HCT116 (cell line): ENCODE data around the gene EFCAB8. TPM values are rescaled to one million over a fixed set of nuclear protein-coding genes. Genes with fewer than 3 reads are reported as not detected.
"Not testable (repeated sequence)": the region's sequence is repeated elsewhere in the genome, so short reads cannot be mapped to it uniquely, and the experiment has no call there.

Source experiments
- ATAC-seq: fragments of 200-7000 bp; cut with Tn5 transposase; 2 replicates; pipeline ENCODE4 v1.9.1; 2020; ENCODE audit warnings: mild to moderate bottlenecking, moderate library complexity
- BruUV-seq: library from RNA; stranded (reverse); fragments of 400-500 nt; replicated peaks from 2 replicates; lab custom pipeline; 2021; lab: Mats Ljungman, UMichigan
- CTCF ChIA-PET: fragments of 300-600 bp; sonication (Branson Sonifier 250); formaldehyde crosslinking; loops from one replicate; lab custom pipeline; 2021; ENCODE audit warnings: antibody characterized with exemption; lab: Charles Lee
- POLR2A ChIA-PET: fragments of 300-600, 350-600 bp; sonication (Branson Sonifier 250); formaldehyde crosslinking; loops from one replicate; lab custom pipeline; 2021; ENCODE audit warnings: antibody characterized with exemption; lab: Charles Lee
- RAD21 ChIA-PET, 2 experiments: fragments of 300-600 bp; sonication (Branson Sonifier 250); formaldehyde crosslinking; loops; one replicate each; lab custom pipeline; 2023; ENCODE audit warnings: low total read pairs in 2 of 2; ENCODE audit not compliant: uncharacterized antibody in 2 of 2, unreplicated experiment in 2 of 2, low non-redundant PET in 1 of 2; lab: Charles Lee
- DNase-seq: peaks from one replicate; pipeline ENCODE4 v3.0.0-alpha.2; 2010; ENCODE audit warnings: low read depth, low spot score
- H2AFZ ChIP-seq: fragments of 200-600 bp; shearing (Covaris generic), sonication (generic); 2 replicates; pipeline ENCODE4 v1.6.1; 2017; ENCODE audit warnings: low read depth, mixed run types, mixed read lengths, antibody characterized with exemption, low read length; ENCODE audit not compliant: poor library complexity, severe bottlenecking
- H3K27ac ChIP-seq: 2 replicates; pipeline ENCODE4 v1.5.1; 2012; ENCODE audit warnings: low read depth, low read length
- H3K27me3 ChIP-seq: fragments of 200-600 bp; sonication (generic); 2 replicates; pipeline ENCODE4 v1.6.1; 2016; ENCODE audit warnings: mixed run types, low read length, mixed read lengths; ENCODE audit not compliant: insufficient read depth
- H3K36me3 ChIP-seq, 2 experiments: fragments of 200-500 bp in 1 of 2; fragments of 200-600 bp in 1 of 2; sonication (Bioruptor generic) in 1 of 2; sonication (generic) in 1 of 2; 2 replicates each; pipeline versions ENCODE4 v1.5.1 to v1.6.1; 2014 to 2016; ENCODE audit warnings: low read length in 2 of 2, inconsistent platforms in 1 of 2, mixed read lengths in 1 of 2, mixed run types in 1 of 2; ENCODE audit not compliant: insufficient read depth in 2 of 2, control insufficient read depth in 1 of 2
- H3K4me1 ChIP-seq, 2 experiments: fragments of 200-600 bp in 1 of 2; sonication (generic) in 1 of 2; 2 replicates each; pipeline versions ENCODE4 v1.5.1 to v1.6.1; 2012 to 2017; ENCODE audit warnings: low read length in 2 of 2, inconsistent platforms in 1 of 2, mild to moderate bottlenecking in 1 of 2, mixed read lengths in 1 of 2, mixed run types in 1 of 2, moderate library complexity in 1 of 2; ENCODE audit not compliant: insufficient read depth in 2 of 2, control insufficient read depth in 1 of 2
- H3K4me2 ChIP-seq: fragments of 200-600 bp; sonication (generic); 2 replicates; pipeline ENCODE4 v1.6.1; 2017; ENCODE audit warnings: mixed run types, low read length, mixed read lengths
- H3K4me3 ChIP-seq, 2 experiments: fragments of 200-600 bp in 1 of 2; sonication (generic) in 1 of 2; replicated peaks in 1 of 2; 2 replicates each; pipeline ENCODE4 v1.5.1; 2011 to 2016; ENCODE audit warnings: low read length in 2 of 2, control low read depth in 1 of 2, low read depth in 1 of 2, mild to moderate bottlenecking in 1 of 2, mixed read lengths in 1 of 2, mixed run types in 1 of 2
- H3K79me2 ChIP-seq: fragments of 200-600 bp; sonication (generic); 2 replicates; pipeline ENCODE4 v1.6.1; 2017; ENCODE audit warnings: mild to moderate bottlenecking, mixed run types, low read length, moderate library complexity, mixed read lengths; ENCODE audit not compliant: insufficient read depth
- H3K9ac ChIP-seq: fragments of 200-600 bp; sonication (generic); 2 replicates; pipeline ENCODE4 v1.6.1; 2016; ENCODE audit warnings: low read length, mixed read lengths
- H3K9me2 ChIP-seq: fragments of 200-600 bp; sonication (generic), shearing (Covaris generic); 2 replicates; pipeline ENCODE4 v1.6.1; 2017; ENCODE audit warnings: mixed run types, mild to moderate bottlenecking, moderate library complexity; ENCODE audit not compliant: insufficient read depth
- H3K9me3 ChIP-seq, 2 experiments: fragments of 200-500 bp in 1 of 2; fragments of 200-600 bp in 1 of 2; sonication (Bioruptor generic) in 1 of 2; sonication (generic) in 1 of 2; 2 replicates each; pipeline ENCODE4 v1.6.1; 2014 to 2017; ENCODE audit warnings: low read length in 2 of 2, mixed read lengths in 2 of 2, inconsistent platforms in 1 of 2, low read depth in 1 of 2, mild to moderate bottlenecking in 1 of 2, mixed run types in 1 of 2, moderate library complexity in 1 of 2; ENCODE audit not compliant: control insufficient read depth in 1 of 2, insufficient read depth in 1 of 2
- H4K20me1 ChIP-seq: fragments of 200-600 bp; sonication (generic), shearing (Covaris generic); 2 replicates; pipeline ENCODE4 v1.6.1; 2017; ENCODE audit warnings: mixed run types, mild to moderate bottlenecking, moderate library complexity; ENCODE audit not compliant: insufficient read depth
- CBX3 ChIP-seq: IDR thresholded peaks from 2 replicates; pipeline ENCODE4 v1.6.1; 2012; ENCODE audit warnings: low read depth
- CEBPB ChIP-seq: IDR thresholded peaks from 2 replicates; pipeline ENCODE4 v1.6.1; 2012; ENCODE audit warnings: low read depth
- EZH2 ChIP-seq: fragments of 200-600 bp; sonication (generic); IDR thresholded peaks from 2 replicates; pipeline ENCODE4 v1.6.1; 2017; ENCODE audit warnings: antibody characterized with exemption, mixed run types
- JUND ChIP-seq: IDR thresholded peaks from 2 replicates; pipeline ENCODE4 v1.6.1; 2012
- POLR2AphosphoS5 ChIP-seq: IDR thresholded peaks from 2 replicates; pipeline ENCODE4 v1.6.1; 2011; ENCODE audit warnings: mild to moderate bottlenecking, low read depth, low read length, moderate library complexity
- RAD21 ChIP-seq: IDR thresholded peaks from 2 replicates; pipeline ENCODE4 v1.6.1; 2012; ENCODE audit warnings: low read depth, mild to moderate bottlenecking
- SIN3A ChIP-seq: IDR thresholded peaks from 2 replicates; pipeline ENCODE4 v1.6.1; 2012; ENCODE audit warnings: low read depth
- SP1 ChIP-seq: IDR thresholded peaks from 2 replicates; pipeline ENCODE4 v1.6.1; 2012; ENCODE audit warnings: low read depth
- TCF7L2 ChIP-seq: IDR thresholded peaks from 2 replicates; pipeline ENCODE4 v1.7.0; 2011; ENCODE audit warnings: borderline replicate concordance, inconsistent platforms; ENCODE audit not compliant: insufficient read depth, insufficient read length; ENCODE audit errors: extremely low read depth
- ZFX ChIP-seq: fragments of 450-650 bp; IDR thresholded peaks from 2 replicates; pipeline ENCODE4 v1.6.1; 2017
- intact Hi-C: fragments of 100-400 bp; cut with micrococcal nuclease; formaldehyde crosslinking; loops from 2 replicates; pipeline ENCODE4 v1.10.0; 2022
- total RNA-seq: library from RNA; stranded (reverse); gene quantifications from one replicate; pipeline ENCODE4 v1.2.1, GENCODE V29; 2021; ENCODE audit not compliant: unreplicated experiment
- TF ChIP-seq, protein P1 (sequence below), 3 experiments: fragments of 200-600 bp in 1 of 3; sonication (generic) in 1 of 3; IDR thresholded peaks in 2 of 3; conservative IDR thresholded peaks in 1 of 3; 2 replicates each; pipeline ENCODE4 v1.5.1; 2012 to 2017; ENCODE audit warnings: low read depth in 2 of 3, low read length in 2 of 3, antibody characterized with exemption in 1 of 3, borderline replicate concordance in 1 of 3, control low read depth in 1 of 3, mild to moderate bottlenecking in 1 of 3, mixed read lengths in 1 of 3, mixed run types in 1 of 3, moderate library complexity in 1 of 3; ENCODE audit not compliant: insufficient read depth in 1 of 3

Gene EFCAB8
- total RNA-seq, 1 experiment from 2014 or later, result 0.42 TPM

- POLR2A ChIA-PET, result no interaction called here
Measured at GRCh38 chr20:32960849-32961731, 102.4 kb downstream of the EFCAB8 start.

DNA sequence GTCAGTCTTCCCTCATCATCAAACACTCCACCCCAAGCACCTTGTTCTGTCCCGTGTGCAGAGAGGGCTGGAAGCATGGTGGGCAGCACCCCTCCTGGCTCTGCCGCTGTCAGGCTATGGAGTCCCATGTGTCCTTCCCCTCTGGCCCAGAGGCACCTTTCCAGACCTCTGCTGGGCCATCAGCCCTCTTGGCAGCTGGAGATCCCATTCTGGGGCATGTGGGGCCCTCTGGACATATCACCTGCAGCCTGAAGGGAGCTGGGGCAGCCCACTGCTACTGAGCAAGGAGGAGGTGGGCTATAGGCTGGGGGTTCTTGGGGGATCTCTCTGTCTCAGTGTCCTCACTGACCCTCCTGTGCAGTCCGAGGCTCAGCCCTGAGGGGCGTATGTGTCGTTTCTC is 103.3 kb downstream of the EFCAB8 start:
- H3K4me2 ChIP-seq, result no peak overlapping the region
- H3K79me2 ChIP-seq, result no peaks in the 10 kb centered on the region
- DNase-seq, result no peak
- H3K27ac ChIP-seq, result no peak overlapping the region
- BruUV-seq, result no TSS peak
- H3K9me2 ChIP-seq, result no peaks in the 10 kb centered on the region
- no peaks in the 10 kb centered on the region for H4K20me1 ChIP-seq
- H3K36me3 ChIP-seq, result no peaks in the 10 kb centered on the region
- CTCF ChIA-PET, result no interaction called here
- no peaks in the 10 kb centered on the region for H3K4me1 ChIP-seq
- no peaks in the 10 kb centered on the region for H3K27me3 ChIP-seq
- no peak overlapping the region for H2AFZ ChIP-seq
- H3K9me3 ChIP-seq, result peaks cover 5 to 6% of the 10 kb centered on the region in 2 experiments; a peak in 2 of 4 replicates
- no peak for ATAC-seq
- H3K9ac ChIP-seq, result no peak overlapping the region
- TF ChIP-seq CBX3 (no peak), SP1 (no peak), TCF7L2 (no peak), SIN3A (no peak), EZH2 (no peak), POLR2AphosphoS5 (no peak)
- TF ChIP-seq, protein P1, sequence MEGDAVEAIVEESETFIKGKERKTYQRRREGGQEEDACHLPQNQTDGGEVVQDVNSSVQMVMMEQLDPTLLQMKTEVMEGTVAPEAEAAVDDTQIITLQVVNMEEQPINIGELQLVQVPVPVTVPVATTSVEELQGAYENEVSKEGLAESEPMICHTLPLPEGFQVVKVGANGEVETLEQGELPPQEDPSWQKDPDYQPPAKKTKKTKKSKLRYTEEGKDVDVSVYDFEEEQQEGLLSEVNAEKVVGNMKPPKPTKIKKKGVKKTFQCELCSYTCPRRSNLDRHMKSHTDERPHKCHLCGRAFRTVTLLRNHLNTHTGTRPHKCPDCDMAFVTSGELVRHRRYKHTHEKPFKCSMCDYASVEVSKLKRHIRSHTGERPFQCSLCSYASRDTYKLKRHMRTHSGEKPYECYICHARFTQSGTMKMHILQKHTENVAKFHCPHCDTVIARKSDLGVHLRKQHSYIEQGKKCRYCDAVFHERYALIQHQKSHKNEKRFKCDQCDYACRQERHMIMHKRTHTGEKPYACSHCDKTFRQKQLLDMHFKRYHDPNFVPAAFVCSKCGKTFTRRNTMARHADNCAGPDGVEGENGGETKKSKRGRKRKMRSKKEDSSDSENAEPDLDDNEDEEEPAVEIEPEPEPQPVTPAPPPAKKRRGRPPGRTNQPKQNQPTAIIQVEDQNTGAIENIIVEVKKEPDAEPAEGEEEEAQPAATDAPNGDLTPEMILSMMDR (IDR thresholded peaks at IDR 0.05 in 2 of 3, conservative IDR thresholded peaks at IDR 0.05 in 1 of 3; ENCODE audit: borderline replicate concordance in 1 of 3, insufficient read depth in 1 of 3, low read depth in 2 of 3, low read length in 2 of 3), result no peak
- H3K4me3 ChIP-seq, result no peak overlapping the region
- RAD21 ChIA-PET, result no interaction called here
- POLR2A ChIA-PET, result no interaction called here
- intact Hi-C loops, result no loop called here

More at GRCh38 chr20:32960849-32961731, 102.4 kb downstream of the EFCAB8 start:
- DNase-seq (no peak), ATAC-seq (no peak)
- H2AFZ ChIP-seq, result no peak overlapping the region
- no peaks in the 10 kb centered on the region for H4K20me1 ChIP-seq
- no peaks in the 10 kb centered on the region for H3K9me2 ChIP-seq
- no peaks in the 10 kb centered on the region for H3K36me3 ChIP-seq
- no peaks in the 10 kb centered on the region for H3K4me1 ChIP-seq
- H3K9me3 ChIP-seq, result peaks cover 6 to 13% of the 10 kb centered on the region in 2 experiments; a peak in 3 of 4 replicates
- H3K27ac ChIP-seq, result no peak overlapping the region
- intact Hi-C loops, result no loop called here
- ChIA-PET RAD21 (no interaction called here), CTCF (no interaction called here)
- no peak overlapping the region for H3K9ac ChIP-seq
- H3K27me3 ChIP-seq, result no peaks in the 10 kb centered on the region
- H3K4me2 ChIP-seq, result no peak overlapping the region
- no peak overlapping the region for H3K4me3 ChIP-seq
- H3K79me2 ChIP-seq, result no peaks in the 10 kb centered on the region
- no TSS peak for BruUV-seq
- TF ChIP-seq ZFX (no peak), CBX3 (no peak), CEBPB (no peak), POLR2AphosphoS5 (no peak), JUND (no peak), RAD21 (no peak)

DNA sequence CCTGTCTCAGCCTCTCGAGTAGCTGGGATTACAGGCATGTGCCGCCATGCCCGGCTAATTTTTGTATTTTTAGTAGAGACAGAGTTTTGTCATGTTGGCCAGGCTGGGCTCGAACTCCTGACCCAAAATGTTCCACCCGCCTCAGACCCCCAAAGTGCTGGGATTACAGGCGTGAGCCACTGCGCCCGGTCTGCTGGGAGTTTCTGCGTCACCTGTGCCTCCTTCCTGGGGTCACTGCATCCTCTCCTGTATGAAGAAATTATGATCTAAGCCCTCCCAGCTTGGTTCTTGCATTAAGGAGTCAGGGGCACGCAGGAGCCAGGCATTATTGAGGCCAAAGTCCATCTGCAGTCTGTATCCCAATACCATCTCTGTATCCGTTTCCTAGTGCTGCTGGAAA is 103.9 kb downstream of the EFCAB8 start:
- DNase-seq, H3K36me3 ChIP-seq, CTCF ChIA-PET, H2AFZ ChIP-seq, H3K9me2 ChIP-seq, H3K79me2 ChIP-seq, BruUV-seq, RAD21 ChIA-PET, H3K9me3 ChIP-seq, H3K4me2 ChIP-seq, intact Hi-C loops, H3K4me1 ChIP-seq, H3K9ac ChIP-seq, H3K27ac ChIP-seq, ATAC-seq, H3K4me3 ChIP-seq, POLR2A ChIA-PET, H3K27me3 ChIP-seq, H4K20me1 ChIP-seq: not testable (repeated sequence)
